Measurements from ENCODE around the gene ZNHIT1. TPM values are rescaled to one million over a fixed set of nuclear protein-coding genes. Genes with fewer than 3 reads are reported as not detected.

Gene ZNHIT1
- polyA plus RNA-seq, 3 donors from 2014 or later, result 88.2 to 135 (median 116) TPM

DNA sequence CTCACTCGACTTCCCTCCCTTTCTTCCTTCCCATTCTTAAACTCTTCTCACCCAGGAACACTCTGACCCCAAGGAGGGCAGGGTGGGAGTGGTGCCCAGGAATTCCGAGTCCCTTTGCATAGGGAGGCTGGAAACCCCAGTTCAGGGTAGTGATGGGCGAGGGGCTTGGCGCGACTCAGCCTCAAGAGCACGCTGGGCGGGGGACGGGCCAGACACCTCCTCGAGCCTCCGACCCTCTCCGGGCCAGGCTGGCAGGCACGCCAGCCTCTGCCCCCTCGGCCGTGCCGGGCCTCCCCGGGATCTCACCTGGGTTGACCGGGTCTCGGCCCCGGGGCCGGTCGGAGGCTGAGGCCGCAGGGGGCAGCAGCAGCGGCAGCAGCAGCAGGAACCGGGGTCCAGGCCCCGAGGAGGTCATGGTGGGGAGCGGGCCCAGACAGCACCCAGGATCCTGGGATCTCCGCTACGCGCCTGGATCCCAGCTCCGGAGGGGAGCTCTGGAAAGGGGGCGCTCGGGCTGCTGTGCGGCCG is 1.0 kb upstream of the ZNHIT1 start:
- peak in 1 of 3 donors; percentile 7 for DNase-seq
- Mint-ChIP-seq H3K9me3 (no peaks in the 10 kb centered on the region), H3K4me1 (peaks cover 39 to 44% of the 10 kb centered on the region in 2 donors), H3K27ac (peak overlapping the region in 5 of 6 donors; percentile 88 to 95 (median 95)), H3K27me3 (ENCODE audit: low read depth in 3 of 3) (peaks cover 8 to 16% (median 12%) of the 10 kb centered on the region in 3 donors), H3K4me3 (peak overlapping the region; percentile 90 to 98 (median 96)), H3K36me3 (no peaks in the 10 kb centered on the region)

DNA sequence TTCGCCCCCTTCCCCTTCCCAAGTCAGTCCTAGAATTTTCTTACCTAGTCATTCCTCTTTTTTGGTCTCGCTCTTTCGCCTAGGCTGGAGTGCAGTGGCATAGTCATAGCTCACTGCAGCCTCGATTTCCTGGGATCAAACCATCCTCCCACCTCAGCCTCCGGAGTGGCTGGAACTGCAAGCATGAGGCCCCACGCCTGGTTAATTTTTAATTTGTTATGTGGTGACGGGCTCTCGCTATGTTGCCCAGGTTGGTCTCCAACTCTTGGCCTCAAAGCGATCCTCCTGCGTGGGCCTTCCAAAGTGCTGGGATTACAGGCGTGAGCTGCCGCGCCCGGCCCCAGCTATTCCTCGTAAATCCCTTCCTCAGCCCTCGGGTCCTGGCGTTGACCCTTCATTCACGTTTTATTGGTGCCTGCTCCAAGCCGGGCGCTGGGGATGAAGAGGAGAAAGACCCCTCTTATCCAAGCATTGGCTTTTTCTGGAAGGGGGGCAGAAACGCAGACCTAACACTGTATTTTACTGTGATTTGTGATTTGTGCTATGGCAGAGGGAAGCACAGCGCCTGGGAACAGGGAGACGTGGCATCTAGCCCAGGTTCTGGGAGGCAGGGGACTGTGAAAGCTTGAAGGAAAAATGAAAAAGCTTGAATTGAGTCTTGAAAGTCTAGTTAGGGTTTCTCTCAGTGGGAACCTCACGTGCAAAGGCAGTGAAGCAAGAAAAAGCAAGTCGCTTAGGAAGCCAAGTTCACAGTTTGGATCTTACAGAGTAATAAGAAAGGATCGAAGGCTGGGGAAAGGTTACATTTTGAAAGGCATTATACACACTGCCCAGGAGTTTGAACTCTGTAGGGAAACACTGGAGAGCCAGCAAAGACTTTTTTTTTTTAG is 516 bp downstream of the ZNHIT1 start:
- DNase-seq, result no peak
- Mint-ChIP-seq H3K4me1 (peaks cover 39 to 44% of the 10 kb centered on the region in 2 donors), H3K27me3 (ENCODE audit: low read depth in 3 of 3) (peaks cover 8 to 16% (median 12%) of the 10 kb centered on the region in 3 donors), H3K9me3 (no peaks in the 10 kb centered on the region), H3K4me3 (peak overlapping the region; percentile 90 to 98 (median 96)), H3K27ac (peak overlapping the region; percentile 86 to 98 (median 95)), H3K36me3 (no peaks in the 10 kb centered on the region)

DNA sequence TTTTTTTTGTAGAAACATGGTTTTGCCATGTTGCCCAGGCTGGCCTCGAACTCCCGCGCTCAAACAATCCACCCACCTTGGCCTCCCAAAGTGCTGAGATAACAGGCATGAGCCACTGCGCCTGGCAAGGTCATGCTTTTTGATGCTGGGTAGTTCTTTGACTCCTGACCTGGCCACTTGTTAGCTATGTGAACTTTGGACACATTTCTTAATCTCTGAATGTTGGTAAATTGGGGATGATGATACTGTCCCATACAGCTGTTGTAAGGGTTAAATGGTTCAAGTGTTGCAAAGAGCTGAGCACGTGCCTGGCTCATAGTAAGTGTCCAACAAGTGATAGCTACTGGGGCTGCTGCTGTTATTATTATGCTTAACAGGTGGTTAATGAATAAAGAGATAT is 2.3 kb downstream of the ZNHIT1 start:
- Mint-ChIP-seq H3K4me1 (peaks cover 39 to 44% of the 10 kb centered on the region in 2 donors), H3K9me3 (no peaks in the 10 kb centered on the region), H3K27me3 (ENCODE audit: low read depth in 3 of 3) (peaks cover 8 to 16% (median 10%) of the 10 kb centered on the region in 3 donors), H3K36me3 (peaks cover 0 to 14% (median 3%) of the 10 kb centered on the region in 3 donors), H3K27ac (no peak overlapping the region), H3K4me3 (peak overlapping the region in 3 of 5 donors; percentile 29 to 59 (median 49))
- DNase-seq, result no peak

DNA sequence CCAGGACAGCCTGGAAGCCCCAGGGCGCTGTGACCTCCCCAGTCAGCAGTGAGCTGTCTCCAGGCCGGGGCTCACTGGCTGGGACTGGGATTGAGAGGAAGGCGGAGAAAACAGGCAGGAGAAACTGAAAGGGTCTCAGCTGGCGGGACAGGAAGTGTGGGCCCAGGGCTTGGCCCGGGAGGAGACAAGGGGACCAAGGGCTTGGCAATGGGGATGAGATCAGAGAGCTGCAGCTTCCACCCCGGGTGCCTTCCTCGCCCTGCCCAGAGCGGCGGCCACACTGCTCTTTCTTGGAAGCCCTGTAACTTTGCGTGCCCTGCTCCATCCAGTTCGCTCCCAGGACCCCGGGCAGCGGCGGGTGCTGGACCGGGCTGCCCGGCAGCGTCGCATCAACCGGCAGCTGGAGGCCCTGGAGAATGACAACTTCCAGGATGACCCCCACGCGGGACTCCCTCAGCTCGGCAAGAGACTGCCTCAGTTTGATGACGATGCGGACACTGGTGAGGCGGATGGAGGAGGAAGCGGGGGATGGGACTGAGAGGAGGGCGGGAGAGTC is 4.4 kb downstream of the ZNHIT1 start:
- no peak overlapping the region for H3K4me3 Mint-ChIP-seq
- DNase-seq, result no peak
- no peaks in the 10 kb centered on the region for H3K9me3 Mint-ChIP-seq
- peaks cover 26 to 33% of the 10 kb centered on the region in 2 donors for H3K4me1 Mint-ChIP-seq
- peaks cover 7 to 10% (median 8%) of the 10 kb centered on the region in 3 donors for H3K27me3 Mint-ChIP-seq (ENCODE audit: low read depth in 3 of 3)
- H3K27ac Mint-ChIP-seq, result no peak overlapping the region
- H3K36me3 Mint-ChIP-seq, result peaks cover 0 to 17% (median 3%) of the 10 kb centered on the region in 3 donors

DNA sequence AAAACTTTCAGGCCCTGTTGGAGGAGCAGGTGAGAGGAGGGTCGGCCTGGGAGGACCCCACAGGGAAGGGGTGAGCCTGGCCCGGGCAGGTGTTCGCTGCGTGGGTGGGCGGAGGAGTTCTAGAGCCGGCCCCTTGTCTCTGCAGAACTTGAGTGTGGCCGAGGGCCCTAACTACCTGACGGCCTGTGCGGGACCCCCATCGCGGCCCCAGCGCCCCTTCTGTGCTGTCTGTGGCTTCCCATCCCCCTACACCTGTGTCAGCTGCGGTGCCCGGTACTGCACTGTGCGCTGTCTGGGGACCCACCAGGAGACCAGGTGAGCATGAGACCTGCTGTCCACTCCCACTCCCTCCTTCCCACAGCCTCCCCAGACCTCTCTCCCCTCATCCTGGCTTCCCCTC is 5.6 kb downstream of the ZNHIT1 start:
- no peak overlapping the region for H3K4me3 Mint-ChIP-seq
- H3K36me3 Mint-ChIP-seq, result peaks cover 0 to 17% (median 3%) of the 10 kb centered on the region in 3 donors

DNA sequence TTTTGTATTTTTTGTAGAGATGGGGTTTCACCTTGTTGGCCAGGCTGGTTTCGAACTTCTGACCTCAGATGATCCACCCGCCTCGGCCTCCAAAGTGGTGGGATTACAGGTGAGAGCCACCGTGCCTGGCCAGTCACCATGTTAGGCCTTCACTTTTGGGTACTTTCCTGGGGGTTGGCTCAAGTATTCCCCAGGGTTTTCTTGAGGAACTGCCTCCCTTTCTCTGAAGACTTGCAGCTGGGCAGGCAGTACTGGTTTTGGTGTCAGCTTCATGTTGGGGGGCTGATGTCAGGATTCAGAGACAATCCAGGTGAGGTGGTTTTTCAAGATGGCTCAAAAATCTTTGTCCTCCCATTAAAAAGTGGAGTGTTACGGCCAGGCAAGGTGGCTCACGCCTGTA is 7.7 kb downstream of the ZNHIT1 start:
- no peaks in the 10 kb centered on the region for H3K9me3 Mint-ChIP-seq
- H3K27ac Mint-ChIP-seq, result no peak overlapping the region
- DNase-seq, result no peak
- no peak overlapping the region for H3K4me3 Mint-ChIP-seq
- peaks cover 0 to 23% (median 8%) of the 10 kb centered on the region in 3 donors for H3K36me3 Mint-ChIP-seq
- H3K4me1 Mint-ChIP-seq, result peaks cover 2 to 3% of the 10 kb centered on the region in 2 donors
- peaks cover 0 to 1% (median 0%) of the 10 kb centered on the region in 3 donors for H3K27me3 Mint-ChIP-seq (ENCODE audit: low read depth in 3 of 3)

More for the DNA sequence above, 5.6 kb downstream of the ZNHIT1 start:
- peaks cover 0 to 2% (median 0%) of the 10 kb centered on the region in 3 donors for H3K27me3 Mint-ChIP-seq (ENCODE audit: low read depth in 3 of 3)
- no peak for DNase-seq
- H3K4me1 Mint-ChIP-seq, result peaks cover 16 to 23% of the 10 kb centered on the region in 2 donors
- no peak overlapping the region for H3K27ac Mint-ChIP-seq
- H3K9me3 Mint-ChIP-seq, result no peaks in the 10 kb centered on the region

DNA sequence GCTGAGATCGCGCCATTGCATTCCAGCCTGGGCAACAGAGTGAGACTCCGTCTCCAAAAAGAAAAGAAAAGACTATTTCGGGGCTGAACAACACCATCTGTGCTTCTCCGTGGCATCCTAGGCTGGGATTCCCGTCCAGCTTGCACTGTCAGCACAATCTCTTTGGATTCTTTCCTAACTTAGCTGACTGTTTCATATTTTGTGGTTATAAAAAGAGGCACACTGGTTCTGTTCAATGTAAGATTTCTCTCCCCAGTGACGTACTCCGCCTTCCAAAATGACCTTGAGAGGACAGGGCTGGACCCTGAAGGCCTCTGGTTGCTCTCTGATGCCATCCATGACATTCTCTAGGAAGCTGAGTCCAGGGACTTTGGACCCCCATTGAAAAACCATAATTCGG is 8.8 kb downstream of the ZNHIT1 start:
- Mint-ChIP-seq H3K4me1 (peaks cover 0 to 4% of the 10 kb centered on the region in 2 donors), H3K27me3 (ENCODE audit: low read depth in 3 of 3) (peaks cover 0 to 4% (median 0%) of the 10 kb centered on the region in 3 donors), H3K27ac (no peak overlapping the region), H3K4me3 (no peak overlapping the region), H3K9me3 (no peaks in the 10 kb centered on the region), H3K36me3 (peaks cover 0 to 24% (median 8%) of the 10 kb centered on the region in 3 donors)
- DNase-seq, result no peak

DNA sequence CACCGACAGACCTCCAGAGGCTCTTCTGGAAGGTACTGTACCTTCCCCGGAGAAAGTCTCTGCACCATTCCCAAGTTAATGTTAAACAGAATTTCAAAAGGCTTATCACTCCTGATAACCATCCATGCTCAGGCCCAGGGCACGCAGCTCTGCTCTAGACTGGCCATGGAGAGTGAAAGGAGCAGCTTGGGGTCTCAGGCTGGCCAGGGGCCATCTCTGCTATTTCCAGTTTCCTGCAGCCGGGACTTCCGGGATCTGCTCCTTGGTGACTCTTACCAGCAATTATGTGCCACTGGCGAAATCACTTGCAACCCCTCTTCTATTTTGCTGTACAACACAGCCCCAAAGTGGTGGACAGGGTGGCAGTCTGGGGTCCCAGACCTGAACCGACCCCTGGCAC is 13.7 kb downstream of the ZNHIT1 start:
- Mint-ChIP-seq H3K4me3 (no peak overlapping the region), H3K27ac (no peak overlapping the region), H3K4me1 (peaks cover 0 to 2% of the 10 kb centered on the region in 2 donors), H3K27me3 (ENCODE audit: low read depth in 3 of 3) (peaks cover 0 to 4% (median 0%) of the 10 kb centered on the region in 3 donors), H3K36me3 (peaks cover 0 to 10% (median 5%) of the 10 kb centered on the region in 3 donors), H3K9me3 (no peaks in the 10 kb centered on the region)
- DNase-seq, result no peak

DNA sequence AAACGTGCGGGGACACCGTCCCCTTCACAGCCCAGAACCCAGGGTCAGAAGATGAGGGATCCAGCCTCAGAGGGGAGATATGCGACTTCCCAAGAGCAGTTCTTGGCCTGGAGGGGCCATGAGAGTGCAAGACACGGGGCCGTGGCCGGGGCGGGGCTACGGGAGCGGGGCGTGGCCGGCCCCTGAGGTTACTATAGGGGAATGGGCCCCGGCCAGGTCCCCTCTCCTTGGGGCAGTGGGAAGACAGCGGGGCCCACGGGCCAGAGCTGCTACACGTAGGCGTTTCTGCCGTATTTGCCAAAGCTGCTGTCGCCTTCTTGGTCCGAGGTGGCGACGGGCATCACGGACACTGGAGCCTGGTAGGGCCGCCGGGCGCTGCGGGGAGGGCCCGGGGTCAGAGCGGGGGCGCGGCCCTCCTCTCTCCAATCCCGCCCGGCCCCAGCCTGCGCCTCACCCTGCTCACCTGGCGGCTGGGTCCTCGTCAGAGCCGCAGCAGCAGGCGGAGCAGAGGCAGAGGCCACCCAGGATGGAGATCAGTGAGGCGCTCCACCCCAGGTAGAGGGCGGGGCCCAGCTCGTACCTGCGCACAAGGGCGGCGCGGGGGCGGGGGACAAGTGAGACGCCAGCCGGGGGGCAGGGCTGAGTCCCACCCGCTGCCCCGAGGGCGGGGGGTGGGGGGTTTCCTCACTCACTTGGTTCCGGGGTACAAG is 14.3 kb downstream of the ZNHIT1 start:
- Mint-ChIP-seq H3K9me3 (no peaks in the 10 kb centered on the region), H3K4me3 (no peak overlapping the region), H3K36me3 (peaks cover 0 to 7% (median 5%) of the 10 kb centered on the region in 3 donors), H3K27ac (no peak overlapping the region), H3K4me1 (peaks cover 0 to 2% of the 10 kb centered on the region in 2 donors), H3K27me3 (ENCODE audit: low read depth in 3 of 3) (peaks cover 0 to 4% (median 0%) of the 10 kb centered on the region in 3 donors)
- no peak for DNase-seq

DNA sequence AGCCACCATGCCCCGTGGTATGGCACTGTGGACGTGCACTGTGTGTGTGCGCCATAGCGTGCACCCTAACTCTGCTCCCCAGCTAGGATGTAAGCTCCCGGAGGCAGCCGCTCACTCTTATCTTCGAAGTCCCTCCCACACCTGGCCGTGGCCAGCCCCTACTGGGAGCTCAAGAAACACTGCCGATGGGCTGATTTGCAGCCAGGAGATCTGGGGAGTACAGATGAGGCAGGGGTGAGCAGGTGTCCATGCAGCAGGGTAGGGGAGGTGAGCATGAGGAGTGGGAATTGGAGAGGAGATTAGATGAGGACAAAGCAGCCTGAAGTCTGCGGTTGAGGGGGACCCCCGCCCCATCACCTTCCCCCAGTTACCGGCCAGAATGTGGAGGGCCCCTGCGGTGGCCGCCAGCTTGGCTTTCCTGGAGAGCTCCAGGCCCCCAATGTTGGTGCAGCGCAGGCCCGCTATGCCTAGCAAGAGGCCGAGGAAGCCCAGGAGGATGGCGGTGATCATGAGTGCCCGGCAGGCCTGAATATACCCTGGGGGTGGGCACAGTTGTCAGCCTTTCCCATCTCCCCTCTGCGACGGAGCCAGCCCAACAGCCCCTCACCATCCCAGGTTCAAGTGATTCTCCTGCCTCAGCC is 16.1 kb downstream of the ZNHIT1 start:
- Mint-ChIP-seq H3K36me3 (peaks cover 0 to 8% (median 4%) of the 10 kb centered on the region in 3 donors), H3K9me3 (no peaks in the 10 kb centered on the region), H3K4me3 (no peak overlapping the region), H3K27ac (no peak overlapping the region), H3K4me1 (peaks cover 0 to 2% of the 10 kb centered on the region in 2 donors), H3K27me3 (ENCODE audit: low read depth in 3 of 3) (peaks cover 0 to 4% (median 0%) of the 10 kb centered on the region in 3 donors)
- DNase-seq, result no peak

DNA sequence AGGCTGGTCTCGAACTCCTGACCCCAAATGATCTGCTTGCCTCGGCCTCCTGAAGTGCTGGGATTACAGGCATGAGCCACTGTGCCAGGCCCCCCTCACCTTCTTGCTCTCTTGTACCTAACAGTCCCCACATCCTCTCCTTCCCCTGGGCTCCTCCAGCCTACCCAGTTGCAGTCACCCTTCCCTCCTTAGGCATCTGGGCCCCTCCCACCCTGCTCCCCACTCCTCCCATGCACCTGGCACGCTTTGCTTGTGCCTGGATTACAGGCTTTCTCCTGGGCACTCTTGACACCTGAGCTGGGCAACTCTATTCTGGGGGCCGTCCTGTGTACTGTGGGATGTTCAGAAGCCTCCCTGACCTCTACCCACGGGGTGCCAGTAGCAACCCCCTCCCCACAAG is 16.7 kb downstream of the ZNHIT1 start:
- Mint-ChIP-seq H3K27me3 (ENCODE audit: low read depth in 3 of 3) (peaks cover 0 to 4% (median 0%) of the 10 kb centered on the region in 3 donors), H3K36me3 (peaks cover 0 to 5% (median 0%) of the 10 kb centered on the region in 3 donors), H3K4me3 (no peak overlapping the region), H3K9me3 (no peaks in the 10 kb centered on the region), H3K4me1 (peaks cover 0 to 2% of the 10 kb centered on the region in 2 donors), H3K27ac (no peak overlapping the region)
- DNase-seq, result no peak

DNA sequence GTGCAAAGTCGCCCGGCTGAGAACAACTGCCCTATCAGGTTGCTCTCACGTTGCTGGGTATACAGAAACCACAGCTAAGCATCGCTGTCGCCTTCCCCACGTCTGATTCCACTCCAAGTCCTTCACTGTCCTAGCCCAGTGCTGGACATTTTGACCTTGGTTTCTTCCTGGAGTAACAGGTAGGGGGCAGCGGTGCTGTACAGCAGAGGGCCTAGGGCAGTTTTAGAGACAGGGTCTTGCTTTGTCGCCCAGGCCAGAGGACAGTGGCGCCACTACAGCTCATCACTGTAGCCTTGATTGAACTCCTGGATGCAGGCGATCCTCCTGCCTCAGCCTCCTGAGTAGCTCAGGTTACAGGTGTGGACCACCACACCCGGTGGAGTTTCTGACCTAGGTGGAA is 17.1 kb downstream of the ZNHIT1 start:
- H3K4me1 Mint-ChIP-seq, result peaks cover 0 to 2% of the 10 kb centered on the region in 2 donors

DNA sequence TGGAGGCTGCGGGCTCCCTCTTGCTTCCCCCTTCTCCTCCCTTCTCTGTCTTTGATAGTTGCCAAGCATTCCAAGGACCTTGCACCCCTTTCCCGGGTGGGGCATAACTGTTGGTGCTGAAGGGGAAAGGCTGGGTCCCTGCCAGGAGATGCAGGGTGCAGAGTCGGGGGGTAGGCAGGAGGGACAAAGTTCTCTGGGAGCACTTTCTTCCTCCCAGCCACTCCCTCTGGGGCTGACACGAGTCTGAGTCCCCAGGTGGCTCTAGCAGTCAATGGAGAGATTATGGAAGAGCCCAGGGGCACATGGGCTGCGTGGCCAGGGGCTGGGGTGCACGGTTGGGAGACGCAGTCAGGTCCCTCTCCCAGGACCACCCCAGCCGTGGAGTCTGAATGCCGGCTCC is 17.6 kb downstream of the ZNHIT1 start:
- DNase-seq, result no peak
- no peak overlapping the region for H3K4me3 Mint-ChIP-seq
- peaks cover 0 to 3% (median 0%) of the 10 kb centered on the region in 3 donors for H3K27me3 Mint-ChIP-seq (ENCODE audit: low read depth in 3 of 3)
- peaks cover 0 to 5% (median 0%) of the 10 kb centered on the region in 3 donors for H3K36me3 Mint-ChIP-seq
- no peaks in the 10 kb centered on the region for H3K9me3 Mint-ChIP-seq
- peaks cover 0 to 2% of the 10 kb centered on the region in 2 donors for H3K4me1 Mint-ChIP-seq
- no peak overlapping the region for H3K27ac Mint-ChIP-seq

More for the DNA sequence above, 17.1 kb downstream of the ZNHIT1 start:
- Mint-ChIP-seq H3K36me3 (peaks cover 0 to 5% (median 0%) of the 10 kb centered on the region in 3 donors), H3K27me3 (ENCODE audit: low read depth in 3 of 3) (peaks cover 0 to 4% (median 0%) of the 10 kb centered on the region in 3 donors), H3K4me3 (no peak overlapping the region), H3K9me3 (no peaks in the 10 kb centered on the region), H3K27ac (no peak overlapping the region)
- DNase-seq, result no peak

Data from immature natural killer cell (primary cell).